Measurements from ENCODE around the gene DHCR7. TPM values are rescaled to one million over a fixed set of nuclear protein-coding genes. Genes with fewer than 3 reads are reported as not detected.

The DHCR7 gene
- total RNA-seq, 1 donor from 2014 or later: 97.0 TPM

DNA sequence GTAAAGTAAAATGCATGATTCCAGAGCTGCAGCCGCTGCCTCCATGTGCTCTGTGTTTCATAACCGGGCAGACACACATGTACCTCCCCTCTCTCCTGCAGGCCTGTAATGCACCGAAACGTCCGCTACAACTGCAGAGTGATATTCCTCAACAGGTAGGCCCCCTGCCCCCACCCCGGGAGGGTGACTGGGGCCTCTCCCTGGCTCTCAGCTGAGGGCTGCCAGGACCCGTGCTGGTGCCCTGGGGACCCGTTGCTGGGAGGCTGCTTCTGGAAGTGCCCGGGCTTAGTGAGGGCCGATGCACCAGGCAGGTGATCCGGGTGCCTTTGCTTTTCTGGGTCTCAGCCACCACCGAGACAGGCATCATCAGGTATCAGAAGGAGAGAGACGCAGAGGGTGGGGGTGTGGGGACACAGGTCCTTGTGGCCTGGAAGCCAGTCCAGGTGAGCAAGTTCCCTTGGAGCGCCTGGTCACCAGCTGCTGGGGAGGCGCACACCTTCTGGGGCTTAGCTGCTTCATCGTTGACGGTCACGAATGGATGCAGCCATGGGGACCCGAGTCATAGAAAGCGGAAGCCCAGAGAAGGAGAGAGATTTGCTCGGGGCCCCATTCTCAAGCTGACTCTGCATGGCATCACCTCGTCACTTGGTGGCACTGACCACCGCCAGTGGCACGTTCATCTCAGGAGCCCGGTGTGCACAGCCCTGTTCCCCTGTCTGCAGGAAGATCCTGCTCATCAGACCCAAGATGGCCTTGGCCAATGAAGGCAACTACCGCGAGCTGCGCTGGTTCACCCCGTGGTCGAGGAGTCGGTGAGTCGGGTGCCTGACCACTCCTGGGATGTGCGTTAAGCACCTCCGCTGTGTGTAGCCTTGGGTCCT is 15.4 kb upstream of the DHCR7 start:
- H3K9me3 Mint-ChIP-seq: no peaks in the 10 kb centered on the region
- peak overlapping the region; percentile 48 for H3K27ac Mint-ChIP-seq
- peaks cover 13% of the 10 kb centered on the region for H3K4me1 Mint-ChIP-seq (ENCODE audit: unreplicated experiment)
- DNase-seq (ENCODE audit: extremely low spot score, unreplicated experiment): no peak
- no peaks in the 10 kb centered on the region for H3K27me3 Mint-ChIP-seq
- no peak overlapping the region for H3K4me3 Mint-ChIP-seq
- TF ChIP-seq, protein P1, sequence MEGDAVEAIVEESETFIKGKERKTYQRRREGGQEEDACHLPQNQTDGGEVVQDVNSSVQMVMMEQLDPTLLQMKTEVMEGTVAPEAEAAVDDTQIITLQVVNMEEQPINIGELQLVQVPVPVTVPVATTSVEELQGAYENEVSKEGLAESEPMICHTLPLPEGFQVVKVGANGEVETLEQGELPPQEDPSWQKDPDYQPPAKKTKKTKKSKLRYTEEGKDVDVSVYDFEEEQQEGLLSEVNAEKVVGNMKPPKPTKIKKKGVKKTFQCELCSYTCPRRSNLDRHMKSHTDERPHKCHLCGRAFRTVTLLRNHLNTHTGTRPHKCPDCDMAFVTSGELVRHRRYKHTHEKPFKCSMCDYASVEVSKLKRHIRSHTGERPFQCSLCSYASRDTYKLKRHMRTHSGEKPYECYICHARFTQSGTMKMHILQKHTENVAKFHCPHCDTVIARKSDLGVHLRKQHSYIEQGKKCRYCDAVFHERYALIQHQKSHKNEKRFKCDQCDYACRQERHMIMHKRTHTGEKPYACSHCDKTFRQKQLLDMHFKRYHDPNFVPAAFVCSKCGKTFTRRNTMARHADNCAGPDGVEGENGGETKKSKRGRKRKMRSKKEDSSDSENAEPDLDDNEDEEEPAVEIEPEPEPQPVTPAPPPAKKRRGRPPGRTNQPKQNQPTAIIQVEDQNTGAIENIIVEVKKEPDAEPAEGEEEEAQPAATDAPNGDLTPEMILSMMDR (conservative IDR thresholded peaks at IDR 0.05): no peak
- H3K36me3 Mint-ChIP-seq: peaks cover 37% of the 10 kb centered on the region

GRCh38 chr11:71462726-71463125 is 14.5 kb upstream of the DHCR7 start:
- no peaks in the 10 kb centered on the region for H3K27me3 Mint-ChIP-seq
- no peak overlapping the region for H3K4me3 Mint-ChIP-seq
- H3K4me1 Mint-ChIP-seq (ENCODE audit: unreplicated experiment): peaks cover 13% of the 10 kb centered on the region
- H3K36me3 Mint-ChIP-seq: peaks cover 31% of the 10 kb centered on the region
- H3K27ac Mint-ChIP-seq: no peak overlapping the region
- TF ChIP-seq, protein P1 (conservative IDR thresholded peaks at IDR 0.05): no peak
- no peak for DNase-seq (ENCODE audit: extremely low spot score, unreplicated experiment)
- H3K9me3 Mint-ChIP-seq: no peaks in the 10 kb centered on the region

DNA sequence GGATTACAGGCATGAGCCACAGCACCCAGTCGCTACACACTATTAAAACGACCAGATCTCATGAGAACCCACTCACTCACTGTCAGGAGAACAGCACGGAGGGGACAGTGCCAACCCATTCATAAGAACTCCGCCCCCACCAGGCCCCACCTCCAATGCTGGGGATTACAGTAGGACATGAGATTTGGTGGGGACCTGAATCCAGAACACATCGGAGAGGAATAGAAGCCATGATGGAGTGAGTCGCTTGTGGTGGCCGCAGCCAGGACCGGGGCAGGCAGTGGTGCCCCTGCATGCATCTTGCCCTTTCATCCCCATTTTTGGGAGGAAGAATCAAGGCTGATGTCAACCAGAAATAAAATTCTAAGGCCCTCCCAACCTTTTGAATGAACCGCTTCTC is 13.5 kb upstream of the DHCR7 start:
- Mint-ChIP-seq H3K9me3 (no peaks in the 10 kb centered on the region), H3K36me3 (peaks cover 20% of the 10 kb centered on the region), H3K4me3 (no peak overlapping the region), H3K27me3 (no peaks in the 10 kb centered on the region), H3K27ac (no peak overlapping the region), H3K4me1 (ENCODE audit: unreplicated experiment) (peaks cover 13% of the 10 kb centered on the region)
- no peak for DNase-seq (ENCODE audit: extremely low spot score, unreplicated experiment)
- TF ChIP-seq, protein P1 (conservative IDR thresholded peaks at IDR 0.05): no peak

DNA sequence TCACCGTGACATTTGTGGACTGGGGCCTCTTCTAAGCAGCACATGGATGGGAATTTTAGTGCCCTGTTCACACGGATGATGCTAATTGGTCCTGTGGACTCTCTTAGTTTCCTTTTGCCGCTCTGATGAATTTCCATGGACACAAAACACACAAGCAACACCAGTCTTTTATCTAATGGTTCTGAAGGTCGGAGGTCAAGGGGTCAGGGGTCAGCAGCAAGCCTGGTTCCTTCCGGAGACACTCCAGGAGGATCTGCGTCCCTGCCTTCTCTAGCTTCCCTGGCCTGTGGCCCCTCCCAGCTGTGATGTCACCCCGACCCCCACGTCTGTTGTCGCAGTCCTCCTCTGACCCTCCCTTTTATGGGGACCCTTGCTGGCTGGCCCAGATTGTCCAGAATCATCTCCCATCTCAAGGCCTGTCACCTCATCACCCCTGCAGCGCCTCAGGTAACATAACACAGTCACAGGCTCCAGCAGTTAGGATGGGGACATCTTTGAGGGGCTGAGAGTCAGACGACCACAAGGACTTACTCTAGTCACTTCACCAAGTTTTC is 11.7 kb upstream of the DHCR7 start:
- Mint-ChIP-seq H3K27ac (no peak overlapping the region), H3K9me3 (no peaks in the 10 kb centered on the region), H3K27me3 (no peaks in the 10 kb centered on the region), H3K36me3 (peaks cover 26% of the 10 kb centered on the region), H3K4me3 (no peak overlapping the region), H3K4me1 (ENCODE audit: unreplicated experiment) (peaks cover 8% of the 10 kb centered on the region)
- DNase-seq (ENCODE audit: extremely low spot score, unreplicated experiment): no peak
- TF ChIP-seq, protein P1 (conservative IDR thresholded peaks at IDR 0.05): no peak

DNA sequence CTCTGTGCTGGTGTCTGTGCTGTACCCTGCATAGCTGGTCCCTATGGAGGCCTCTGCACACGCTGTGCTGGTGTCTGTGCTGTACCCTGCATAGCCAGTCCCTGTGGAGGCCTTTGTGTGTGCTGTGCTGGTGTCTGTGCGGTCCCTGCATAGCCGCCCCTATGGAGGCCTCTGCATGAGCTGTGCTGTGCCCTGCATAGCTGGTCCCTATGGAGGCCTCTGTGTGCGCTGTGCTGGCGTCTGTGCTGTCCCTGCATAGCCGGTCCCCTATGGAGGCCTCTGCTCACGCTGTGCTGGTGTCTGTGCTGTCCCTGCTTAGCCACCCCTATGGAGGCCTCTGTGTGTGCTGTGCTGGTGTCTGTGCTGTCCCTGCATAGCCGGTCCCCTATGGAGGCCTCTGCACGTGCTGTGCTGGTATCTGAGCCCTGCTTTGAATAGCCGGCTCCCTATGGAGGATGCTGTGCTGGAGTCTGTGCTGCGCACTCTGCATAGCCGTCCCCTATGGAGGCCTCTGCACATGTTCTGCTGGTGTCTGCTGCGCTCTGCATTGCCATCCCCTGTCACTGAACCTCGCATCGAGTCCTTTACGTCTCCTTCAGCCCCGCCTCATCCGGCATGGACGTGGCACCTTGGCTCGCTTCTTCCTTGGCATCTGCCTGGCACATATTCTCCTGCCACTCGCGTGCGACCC is 11.0 kb upstream of the DHCR7 start:
- TF ChIP-seq, protein P1 (conservative IDR thresholded peaks at IDR 0.05): no peak
- Mint-ChIP-seq H3K27ac (no peak overlapping the region), H3K27me3 (no peaks in the 10 kb centered on the region), H3K9me3 (no peaks in the 10 kb centered on the region), H3K36me3 (peaks cover 26% of the 10 kb centered on the region), H3K4me3 (no peak overlapping the region), H3K4me1 (ENCODE audit: unreplicated experiment) (peaks cover 7% of the 10 kb centered on the region)
- no peak for DNase-seq (ENCODE audit: extremely low spot score, unreplicated experiment)
